Measurements from ENCODE around the gene CHID1.

The CHID1 gene

DNA sequence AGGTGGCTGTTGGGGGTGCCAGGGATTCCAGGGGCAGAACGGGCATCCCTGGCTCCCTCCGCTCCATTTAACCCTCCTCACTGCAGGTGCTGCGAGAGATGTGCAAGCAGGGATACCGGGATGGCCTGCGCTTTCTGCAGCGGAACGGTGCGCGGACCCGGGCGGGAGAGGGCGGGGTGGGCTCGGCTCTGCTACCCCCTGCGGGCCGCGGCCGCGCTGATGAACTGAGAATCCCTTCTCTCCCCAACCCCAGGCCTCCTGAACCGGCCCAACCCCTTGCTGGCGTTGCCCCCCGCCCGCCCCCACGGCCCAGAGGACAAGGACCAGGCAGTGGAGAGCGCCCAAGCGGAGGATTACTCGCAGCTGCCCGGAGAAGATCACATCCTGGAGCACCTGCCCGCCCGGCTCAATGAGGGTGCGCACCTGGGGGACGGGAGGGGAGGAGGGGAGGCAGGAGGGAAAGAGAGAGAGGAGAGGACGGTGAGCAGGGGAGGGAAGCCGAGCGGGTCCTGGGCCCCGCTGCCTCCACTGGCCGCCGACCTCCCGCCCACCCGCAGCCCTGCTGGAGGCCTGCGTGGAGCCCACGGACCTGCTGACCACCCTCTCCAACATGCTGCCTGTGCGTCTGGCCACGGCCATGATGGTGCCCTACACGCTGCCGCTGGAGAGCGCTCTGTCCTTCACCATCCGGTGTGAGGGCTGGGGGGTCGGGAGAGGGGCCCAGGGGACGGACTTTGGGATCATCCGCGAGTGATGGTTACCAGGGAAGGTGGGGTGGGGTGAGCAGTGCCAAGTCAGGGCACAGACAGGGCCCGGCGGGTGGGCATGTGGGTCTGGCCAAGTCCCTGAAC, 86.9 kb downstream of the CHID1 start:
- no peaks in the 10 kb centered on the region for H3K36me3 Mint-ChIP-seq (ENCODE audit: low read depth)
- peaks cover 22% of the 10 kb centered on the region for H3K4me1 Mint-ChIP-seq
- no peak for DNase-seq
- no peak for ATAC-seq
- H3K4me3 Mint-ChIP-seq = no peak overlapping the region
- H3K27ac Mint-ChIP-seq = no peak overlapping the region
- peaks cover 17% of the 10 kb centered on the region for H3K27me3 Mint-ChIP-seq
- H3K9me3 Mint-ChIP-seq = no peaks in the 10 kb centered on the region

DNA sequence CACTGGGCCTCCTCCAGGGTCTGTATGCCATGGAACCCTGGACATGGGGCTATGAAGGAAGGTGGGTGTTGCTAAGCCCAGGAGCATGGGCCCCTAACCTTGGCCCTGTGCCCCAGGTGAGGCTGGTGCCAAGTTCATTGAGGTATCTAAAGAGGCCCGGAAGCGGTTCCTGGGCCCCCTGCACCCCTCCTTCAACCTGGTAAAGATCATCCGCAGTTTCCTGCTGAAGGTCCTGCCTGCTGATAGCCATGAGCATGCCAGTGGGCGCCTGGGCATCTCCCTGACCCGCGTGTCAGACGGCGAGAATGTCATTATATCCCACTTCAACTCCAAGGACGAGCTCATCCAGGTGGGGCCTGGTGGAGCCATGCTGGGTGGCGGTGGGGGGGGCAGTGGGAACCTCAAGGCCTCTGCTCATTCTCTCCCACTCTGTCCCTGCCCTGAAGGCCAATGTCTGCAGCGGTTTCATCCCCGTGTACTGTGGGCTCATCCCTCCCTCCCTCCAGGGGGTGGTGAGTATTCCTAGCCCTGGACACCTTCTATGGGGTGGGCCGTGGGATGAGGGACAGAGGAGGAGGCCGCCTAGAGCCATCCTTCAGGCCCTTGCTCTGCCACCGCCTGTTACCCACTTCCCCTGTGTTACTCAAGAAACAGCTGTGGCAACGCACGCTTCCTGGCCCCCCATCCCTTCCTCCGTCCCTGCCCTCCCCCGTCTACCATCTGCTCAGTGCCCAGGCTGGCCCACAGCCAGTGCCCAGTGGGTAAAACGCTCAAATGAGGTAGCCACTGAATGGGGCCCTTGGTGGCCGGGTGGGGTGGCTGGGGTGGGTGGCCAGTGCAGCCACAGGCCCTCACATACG, 88.9 kb downstream of the CHID1 start:
- Mint-ChIP-seq H3K9me3 (no peaks in the 10 kb centered on the region), H3K36me3 (ENCODE audit: low read depth) (no peaks in the 10 kb centered on the region), H3K27ac (no peak overlapping the region), H3K27me3 (peaks cover 3% of the 10 kb centered on the region), H3K4me3 (no peak overlapping the region), H3K4me1 (peaks cover 17% of the 10 kb centered on the region)
- DNase-seq = no peak
- ATAC-seq = no peak

DNA sequence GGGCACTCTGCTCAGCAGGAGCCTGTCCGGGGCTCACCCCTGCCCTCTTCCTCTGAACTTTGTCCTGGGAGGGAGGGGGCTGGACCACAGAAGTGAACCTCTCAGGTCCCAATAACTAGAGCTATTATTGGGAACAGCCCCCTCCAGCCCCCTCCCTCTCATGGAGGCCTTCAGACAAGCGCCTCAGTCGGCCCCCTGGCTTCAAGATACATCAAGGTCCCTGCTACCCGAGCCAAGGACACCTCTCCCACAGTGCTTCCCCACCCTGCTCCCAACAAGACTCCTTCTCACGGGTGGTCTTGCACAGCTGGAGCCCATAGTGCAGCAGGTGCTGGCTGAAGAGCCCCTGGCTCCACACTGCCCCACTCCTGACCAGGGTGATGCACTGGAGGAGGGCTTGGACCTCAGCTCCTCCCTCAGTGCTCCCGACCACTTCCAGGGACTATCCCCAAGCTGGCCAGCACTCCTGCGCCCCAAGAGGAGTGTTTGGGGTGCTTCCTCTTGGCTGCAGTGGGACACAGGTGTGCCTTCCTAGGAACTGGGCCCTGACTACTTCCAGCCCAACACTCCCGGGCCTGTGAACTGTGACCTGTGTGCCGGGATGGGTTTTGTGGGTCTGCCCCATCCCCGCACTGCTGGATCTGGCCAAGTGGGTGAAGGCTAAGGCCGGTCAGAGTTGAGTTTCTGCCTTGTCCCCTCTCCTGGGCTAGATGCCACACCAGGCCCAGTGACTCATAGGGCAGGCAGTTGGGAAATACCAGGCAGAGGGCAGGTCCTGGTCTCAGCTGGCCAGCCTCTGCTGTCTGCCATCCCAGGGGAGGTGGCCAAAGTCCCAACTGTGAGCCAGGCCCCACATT, 89.7 kb downstream of the CHID1 start:
- ATAC-seq (no peak), DNase-seq (no peak)
- H3K4me1 Mint-ChIP-seq = peaks cover 12% of the 10 kb centered on the region
- no peaks in the 10 kb centered on the region for H3K27me3 Mint-ChIP-seq
- H3K36me3 Mint-ChIP-seq (ENCODE audit: low read depth) = no peaks in the 10 kb centered on the region
- H3K9me3 Mint-ChIP-seq = no peaks in the 10 kb centered on the region
- no peak overlapping the region for H3K27ac Mint-ChIP-seq
- H3K4me3 Mint-ChIP-seq = peak overlapping the region; percentile 77

DNA sequence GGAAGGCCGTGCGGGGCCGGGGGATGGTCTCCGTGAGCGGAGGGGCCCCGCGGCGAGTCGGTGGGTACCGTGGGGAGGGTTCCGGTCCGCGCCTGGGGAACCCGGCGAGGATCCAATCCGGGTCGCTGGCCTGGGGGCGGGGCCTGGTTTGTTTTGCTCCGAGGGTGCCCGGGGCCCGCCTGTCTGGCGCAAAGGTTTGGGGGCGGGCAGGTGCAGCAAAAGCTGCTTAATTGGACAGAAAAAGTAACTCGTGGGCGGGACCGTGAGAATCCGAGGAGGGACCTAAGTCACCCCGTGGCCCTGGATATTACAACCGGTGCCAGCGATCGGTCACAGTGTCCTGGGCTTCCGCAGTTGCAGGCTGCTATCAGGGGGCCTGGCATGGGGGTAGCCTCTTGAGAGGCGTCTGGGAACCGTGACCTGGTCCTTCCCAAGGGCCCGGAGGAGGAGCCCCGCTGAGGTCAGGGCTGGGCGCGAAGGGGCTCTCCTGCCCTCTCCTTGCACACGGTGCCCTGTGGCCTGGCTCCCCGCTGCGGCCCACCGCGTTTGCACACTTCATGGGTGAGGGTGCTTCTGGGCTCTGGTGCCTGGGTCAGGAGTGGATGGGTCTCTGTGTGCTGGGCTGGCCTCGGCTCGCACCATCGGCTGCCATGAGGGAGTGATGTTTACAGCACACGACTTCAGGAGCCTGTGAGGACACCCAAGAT, 90.5 kb downstream of the CHID1 start:
- peak overlapping the region; percentile 77 for H3K4me3 Mint-ChIP-seq
- no peaks in the 10 kb centered on the region for H3K9me3 Mint-ChIP-seq
- H3K36me3 Mint-ChIP-seq (ENCODE audit: low read depth) = no peaks in the 10 kb centered on the region
- ATAC-seq (peak; percentile 71), DNase-seq (peak; percentile 93)
- no peak overlapping the region for H3K27ac Mint-ChIP-seq
- H3K27me3 Mint-ChIP-seq = no peaks in the 10 kb centered on the region
- H3K4me1 Mint-ChIP-seq = peaks cover 12% of the 10 kb centered on the region

DNA sequence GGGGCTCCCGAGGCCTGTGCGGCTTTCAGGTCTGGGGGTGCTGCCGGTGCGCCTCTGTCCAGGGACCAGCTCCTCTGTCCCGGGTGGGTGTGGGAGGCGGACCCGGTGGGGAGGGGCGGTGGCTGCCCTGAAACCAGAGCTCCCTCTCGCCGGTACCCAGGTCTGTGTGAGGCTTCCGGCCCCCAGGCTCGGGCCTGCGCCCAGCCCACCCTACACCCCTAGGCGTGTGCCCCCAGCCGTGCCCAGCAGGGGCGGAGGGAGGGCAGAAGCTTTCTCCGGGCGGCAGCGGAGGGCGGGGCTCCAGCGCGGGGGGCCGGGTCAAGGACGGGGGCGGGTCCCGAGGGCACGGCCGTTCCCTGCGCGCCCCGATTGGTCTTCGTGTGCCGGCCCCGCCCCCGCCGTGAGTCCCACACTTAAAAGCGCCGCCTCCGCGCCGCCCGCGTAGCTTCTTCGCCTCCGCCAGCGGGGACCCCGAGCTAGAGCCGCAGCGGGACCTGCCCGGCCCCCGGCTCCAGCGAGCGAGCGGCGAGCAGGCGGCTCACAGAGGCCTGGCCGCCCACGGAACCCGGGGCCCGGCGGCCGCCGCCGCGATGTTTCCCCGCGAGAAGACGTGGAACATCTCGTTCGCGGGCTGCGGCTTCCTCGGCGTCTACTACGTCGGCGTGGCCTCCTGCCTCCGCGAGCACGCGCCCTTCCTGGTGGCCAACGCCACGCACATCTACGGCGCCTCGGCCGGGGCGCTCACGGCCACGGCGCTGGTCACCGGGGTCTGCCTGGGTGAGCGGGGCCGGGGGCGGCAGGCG, 91.3 kb downstream of the CHID1 start:
- peak overlapping the region; percentile 77 for H3K4me3 Mint-ChIP-seq
- DNase-seq (peak; percentile 93), ATAC-seq (peak; percentile 74)
- no peaks in the 10 kb centered on the region for H3K36me3 Mint-ChIP-seq (ENCODE audit: low read depth)
- H3K4me1 Mint-ChIP-seq = peaks cover 12% of the 10 kb centered on the region
- H3K27me3 Mint-ChIP-seq = no peaks in the 10 kb centered on the region
- no peaks in the 10 kb centered on the region for H3K9me3 Mint-ChIP-seq
- no peak overlapping the region for H3K27ac Mint-ChIP-seq

DNA sequence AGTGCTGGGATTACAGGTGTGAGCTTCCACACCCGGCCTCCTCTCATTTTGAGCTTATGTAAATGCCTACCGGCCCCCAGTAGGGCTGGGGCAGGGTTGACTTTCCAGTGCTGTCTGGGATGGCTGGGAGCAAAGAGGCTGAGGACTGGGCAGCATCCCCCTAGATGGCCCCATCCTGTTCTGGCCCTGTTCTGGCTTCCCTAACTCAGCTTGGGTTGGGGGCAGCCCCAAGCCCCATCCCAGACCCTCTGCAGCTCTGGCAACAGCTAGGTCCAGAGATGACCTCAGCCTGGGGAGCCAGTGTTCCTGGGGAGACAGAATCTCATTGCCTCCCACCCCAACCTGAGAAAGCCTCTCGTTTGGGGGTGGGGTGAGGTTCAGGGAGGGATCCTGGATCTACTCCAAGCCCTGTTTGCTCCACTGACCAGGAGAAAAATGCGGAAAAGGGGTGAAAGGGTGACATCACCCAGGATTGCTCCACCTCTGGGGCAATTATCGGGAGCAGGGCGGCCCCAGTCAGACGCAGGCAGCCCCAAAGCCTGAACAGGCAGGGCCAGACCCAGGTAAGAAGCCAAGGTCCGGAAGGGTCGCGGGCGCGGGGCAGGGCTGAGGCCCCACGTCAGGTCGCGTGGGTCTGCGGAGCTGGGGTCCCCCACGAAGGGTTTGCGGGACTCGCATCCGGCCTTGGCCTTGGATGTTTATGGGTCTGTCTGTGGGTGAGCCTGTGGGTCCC, 92.0 kb downstream of the CHID1 start, which contains the start of gene PNPLA2:
Gene PNPLA2, plus strand, starts transcription at position 519 of the 733 bp plus-strand sequence. CDS start 805 bp downstream, outside the sequence.
- peak within 1 kb of the TSS; percentile 77 for H3K4me3 Mint-ChIP-seq
- DNase-seq (no peak), ATAC-seq (no peak)
- H3K36me3 Mint-ChIP-seq (ENCODE audit: low read depth) = peaks cover 4% of the 10 kb centered on the region
- no peak within 1 kb of the TSS for H3K27ac Mint-ChIP-seq
- peaks cover 12% of the 10 kb centered on the region for H3K4me1 Mint-ChIP-seq
- no peaks in the 10 kb centered on the region for H3K9me3 Mint-ChIP-seq
- H3K27me3 Mint-ChIP-seq = no peaks in the 10 kb centered on the region

Measured in activated naive CD8-positive, alpha-beta T cell treated with anti-CD3 and anti-CD28 coated beads, Interleukin-2, amount 50 U/mL, for 24 hours (primary cell).